ENCODE measurements around the gene NOP53.
"Not testable (repeated sequence)": the region's sequence is repeated elsewhere in the genome, so short reads cannot be mapped to it uniquely, and the experiment has no call there.

NOP53 gene

GRCh38 chr19:47745010-47745901, at the start of gene NOP53:
Gene NOP53 (plus strand): TSS chr19:47745546. CDS start chr19:47745560, 14 bp downstream.
- peak; percentile 94 for DNase-seq

- no peak for DNase-seq
Measured at GRCh38 chr19:47696635-47697034, 48.7 kb upstream of the NOP53 start.

GRCh38 chr19:47697863-47698609, 47.3 kb upstream of the NOP53 start:
- peak; percentile 75 for DNase-seq

GRCh38 chr19:47698631-47699359, 46.6 kb upstream of the NOP53 start:
- no peak for DNase-seq

DNA sequence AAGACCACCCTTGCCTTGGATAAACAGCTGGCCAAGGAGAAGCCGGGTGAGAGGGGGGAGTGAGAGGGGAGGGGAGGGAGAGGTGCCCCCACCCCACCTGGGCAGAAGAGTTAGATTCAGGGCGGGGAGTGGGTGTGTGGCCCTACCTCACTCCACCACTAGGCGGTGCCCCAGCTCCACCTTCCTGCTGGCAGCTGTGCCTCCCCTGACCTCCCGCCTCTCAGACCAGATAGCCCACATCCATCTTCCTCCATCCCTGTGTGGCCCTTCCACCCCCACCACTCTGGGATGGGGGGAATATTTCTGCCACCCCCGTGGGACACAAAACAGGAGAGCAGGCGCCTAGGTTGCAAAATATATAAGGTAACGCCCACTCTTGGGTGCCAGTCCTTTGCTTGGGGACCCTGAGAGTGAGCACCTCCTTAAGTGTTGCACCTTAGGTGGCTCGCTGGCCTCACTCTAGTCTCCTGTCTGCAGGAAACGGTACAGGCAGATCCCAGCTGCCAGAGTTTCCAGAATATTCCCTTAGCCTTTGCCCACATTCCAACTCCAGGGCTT, 45.9 kb upstream of the NOP53 start:
- DNase-seq, result peak; percentile 43

- no peak for DNase-seq
Measured at GRCh38 chr19:47700934-47701716, 44.2 kb upstream of the NOP53 start.

DNA sequence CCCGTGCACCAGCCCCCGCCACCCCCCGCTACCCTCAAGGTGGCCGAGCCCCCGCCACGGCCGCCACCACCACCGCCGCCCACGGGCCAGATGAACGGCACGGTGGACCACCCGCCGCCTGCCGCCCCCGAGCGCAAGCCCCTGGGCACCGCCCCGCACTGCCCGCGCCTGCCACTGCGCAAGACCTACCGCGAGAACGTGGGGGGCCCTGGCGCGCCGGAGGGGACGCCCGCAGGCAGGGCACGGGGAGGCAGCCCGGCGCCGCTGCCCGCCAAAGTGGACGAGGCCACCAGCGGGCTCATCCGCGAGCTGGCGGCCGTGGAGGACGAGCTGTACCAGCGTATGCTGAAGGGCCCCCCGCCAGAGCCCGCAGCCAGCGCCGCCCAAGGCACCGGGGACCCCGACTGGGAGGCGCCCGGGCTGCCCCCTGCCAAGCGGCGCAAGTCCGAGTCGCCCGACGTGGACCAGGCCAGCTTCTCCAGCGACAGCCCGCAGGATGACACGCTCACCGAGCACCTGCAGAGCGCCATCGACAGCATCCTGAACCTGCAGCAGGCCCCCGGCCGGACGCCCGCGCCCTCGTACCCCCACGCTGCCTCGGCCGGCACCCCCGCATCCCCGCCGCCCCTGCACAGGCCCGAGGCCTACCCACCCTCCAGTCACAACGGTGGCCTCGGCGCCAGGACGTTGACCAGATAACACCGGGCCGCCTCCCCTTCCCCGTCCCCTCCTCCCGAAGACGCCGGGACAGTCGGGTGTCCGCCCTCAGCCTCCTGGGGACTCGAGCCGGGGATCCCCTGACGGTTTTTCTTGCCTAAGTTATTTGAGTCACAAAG, 43.4 kb upstream of the NOP53 start:
- DNase-seq, result no peak

DNA sequence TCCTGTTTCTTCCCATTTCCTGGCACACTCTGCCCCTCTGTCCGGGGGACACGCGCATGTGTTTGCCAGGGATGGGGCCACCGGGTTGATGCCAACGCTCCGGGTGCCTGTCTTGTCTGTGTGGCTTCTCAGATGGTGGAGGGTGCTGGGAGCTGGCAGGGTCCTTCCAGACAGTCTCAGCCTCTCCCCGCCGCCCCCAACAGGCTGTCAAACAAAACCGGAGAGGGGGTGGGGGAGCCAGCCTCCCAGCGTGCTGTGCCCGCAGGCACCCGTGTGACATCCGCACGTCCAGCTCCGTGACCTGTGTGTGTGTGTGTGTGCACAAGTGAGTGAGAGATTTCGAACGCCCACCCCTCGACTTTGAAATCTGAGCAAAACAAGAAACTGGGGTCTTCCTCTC, 42.7 kb upstream of the NOP53 start:
- no peak for DNase-seq

DNA sequence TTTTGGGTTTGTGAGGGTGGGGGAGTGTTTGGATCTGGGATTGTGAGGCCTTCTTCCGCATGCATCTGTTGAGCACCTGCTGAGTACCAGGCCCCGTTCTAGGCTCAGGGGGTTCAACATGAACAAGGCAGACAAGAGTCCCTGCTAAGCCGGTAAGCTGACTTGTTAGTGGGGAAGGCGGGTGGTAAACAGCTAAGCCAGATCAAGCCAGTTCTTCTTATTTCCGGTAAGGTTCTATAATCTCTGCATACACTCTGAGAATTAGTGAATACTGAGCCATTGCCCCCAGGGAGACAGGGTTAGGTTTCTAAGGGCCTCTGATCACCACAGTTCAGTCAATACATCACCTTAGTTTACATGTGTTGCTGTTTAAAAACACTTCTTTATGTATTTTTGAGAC, 42.0 kb upstream of the NOP53 start:
- no peak for DNase-seq

- DNase-seq, result peak; percentile 92
Measured at GRCh38 chr19:47704024-47704423, 41.3 kb upstream of the NOP53 start.

GRCh38 chr19:47704656-47705055, 40.7 kb upstream of the NOP53 start:
- DNase-seq, result no peak

GRCh38 chr19:47707135-47707925, 38.0 kb upstream of the NOP53 start:
- peak; percentile 55 for DNase-seq

DNA sequence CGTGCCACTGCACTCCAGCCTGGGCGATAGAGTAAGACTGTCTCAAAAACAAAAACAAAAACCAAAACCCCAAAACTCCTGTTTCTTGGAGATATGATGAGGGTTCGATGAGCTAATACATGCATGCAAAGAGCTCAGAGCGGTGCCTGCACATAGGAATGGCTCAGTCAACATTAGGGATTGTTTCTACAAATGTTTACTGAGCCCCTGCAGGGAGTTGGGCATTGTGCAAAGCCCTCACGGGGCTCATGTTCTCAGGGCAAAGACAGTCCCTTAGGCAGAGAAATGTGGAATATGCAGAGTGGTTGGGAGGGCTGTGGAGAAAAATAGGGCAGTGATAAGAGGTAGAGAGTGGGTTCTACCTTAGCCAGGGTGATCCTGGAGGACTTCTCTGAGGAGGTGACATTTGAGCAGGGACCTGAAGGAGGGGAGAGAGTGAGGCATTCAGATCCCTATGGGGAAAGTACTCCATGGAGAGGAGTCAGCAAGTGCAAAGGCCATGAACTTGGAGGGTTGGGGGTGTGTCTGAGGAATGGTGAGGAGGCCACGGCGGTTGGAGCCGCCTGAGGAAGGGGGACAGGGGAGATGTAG, 33.6 kb upstream of the NOP53 start:
- no peak for DNase-seq

DNA sequence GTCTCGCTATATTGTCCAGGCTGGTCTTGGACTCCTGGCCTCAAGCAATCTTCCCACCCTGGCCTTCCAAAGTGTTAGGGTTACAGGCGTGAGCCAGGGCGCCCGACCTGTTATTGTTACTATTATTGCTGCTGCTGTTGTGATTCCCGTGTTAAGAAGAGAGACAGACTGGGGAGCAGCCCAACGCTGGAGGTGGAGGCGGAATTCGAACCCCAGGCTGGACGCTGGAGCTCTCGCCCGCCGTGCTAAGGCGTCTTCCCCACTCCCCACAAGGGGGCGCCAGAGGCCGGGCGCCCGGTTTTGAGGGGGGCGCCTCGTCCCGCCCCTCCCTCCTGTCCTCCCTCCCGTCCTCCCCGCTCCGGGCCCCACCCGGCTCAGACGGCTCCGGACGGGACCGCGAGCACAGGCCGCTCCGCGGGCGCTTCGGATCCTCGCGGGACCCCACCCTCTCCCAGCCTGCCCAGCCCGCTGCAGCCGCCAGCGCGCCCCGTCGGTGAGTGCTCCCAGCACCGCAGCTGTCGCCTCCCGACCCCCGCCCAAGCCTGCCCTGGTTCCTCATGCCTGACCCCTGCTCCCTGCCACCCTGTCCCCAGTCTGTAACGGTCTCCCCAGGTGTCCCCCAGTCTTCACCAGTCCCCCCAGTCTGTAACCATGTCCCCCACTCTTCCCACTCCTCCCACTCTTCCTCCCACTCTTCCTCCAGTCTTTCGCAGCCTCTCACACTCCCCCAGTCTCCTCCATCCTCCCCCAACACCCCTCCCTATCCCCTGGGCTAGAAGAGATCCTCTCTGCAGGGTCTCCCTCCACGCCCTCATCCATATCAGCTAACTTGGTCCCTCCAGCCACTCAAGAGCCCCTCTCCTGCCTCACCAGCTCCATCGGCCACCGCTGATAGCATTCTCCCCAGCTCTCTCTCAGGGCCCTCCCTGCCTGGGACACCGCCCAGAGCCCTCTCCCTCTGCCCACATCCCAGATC, 32.0 kb upstream of the NOP53 start, which contains the start of gene EHD2:
TSS of gene EHD2 (plus strand) at position 377 of the 976 bp plus-strand sequence. CDS start 3,191 bp downstream, outside the sequence.
- peak; percentile 71 for DNase-seq

- no peak for DNase-seq
Measured at GRCh38 chr19:47714339-47714738, 31.0 kb upstream of the NOP53 start.

DNA sequence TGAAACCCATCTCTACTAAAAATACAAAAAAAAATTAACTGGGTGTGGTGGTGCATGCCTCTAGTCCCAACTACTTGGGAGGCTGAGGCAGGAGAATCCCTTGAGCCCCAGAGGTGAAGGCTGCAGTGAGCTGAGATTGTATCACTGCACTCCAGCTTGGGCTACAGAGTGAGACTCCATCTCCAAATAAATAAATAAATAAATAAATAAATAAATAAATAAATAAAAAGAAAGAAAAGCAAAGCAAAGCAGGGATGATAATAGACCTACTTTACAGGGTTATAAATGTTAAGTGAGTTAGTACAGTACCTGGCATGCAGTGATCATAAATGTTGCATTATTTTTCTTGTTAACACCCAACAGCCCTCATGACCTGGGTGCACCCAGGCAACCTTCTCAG, 30.5 kb upstream of the NOP53 start:
- not testable (repeated sequence) for DNase-seq

DNA sequence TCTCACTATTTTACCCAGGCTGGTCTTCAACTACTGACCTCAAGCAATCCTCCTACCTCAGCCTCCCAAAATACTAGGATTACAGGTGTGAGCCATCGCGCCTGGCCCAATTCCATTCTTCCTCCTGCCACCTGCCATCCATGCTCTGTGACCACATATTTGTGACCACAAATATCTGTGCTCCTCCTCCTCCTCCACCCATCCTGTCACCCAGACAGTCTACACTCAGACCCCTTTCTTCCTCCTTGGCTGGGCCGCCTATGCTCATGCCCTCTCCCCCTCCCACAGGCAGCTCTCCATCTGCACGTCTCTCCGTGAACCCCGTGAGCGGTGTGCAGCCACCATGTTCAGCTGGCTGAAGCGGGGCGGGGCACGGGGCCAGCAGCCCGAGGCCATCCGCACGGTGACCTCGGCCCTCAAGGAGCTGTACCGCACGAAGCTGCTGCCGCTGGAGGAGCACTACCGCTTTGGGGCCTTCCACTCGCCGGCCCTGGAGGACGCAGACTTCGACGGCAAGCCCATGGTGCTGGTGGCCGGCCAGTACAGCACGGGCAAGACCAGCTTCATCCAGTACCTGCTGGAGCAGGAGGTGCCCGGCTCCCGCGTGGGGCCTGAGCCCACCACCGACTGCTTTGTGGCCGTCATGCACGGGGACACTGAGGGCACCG, 28.9 kb upstream of the NOP53 start:
- no peak for DNase-seq
